Midbrain (tissue), 1 donor: ENCODE measurements around the gene TPRN.

Experiments used
- DNase-seq: peaks from one replicate; lab custom pipeline; 2025; lab: John Stamatoyannopoulos, UW

The TPRN gene

GRCh38 chr9:137206602-137207001 is 6.1 kb upstream of the TPRN start:
- DNase-seq: no peak

- DNase-seq: peak; percentile 94
Measured at GRCh38 chr9:137205126-137206069, 4.9 kb upstream of the TPRN start, which contains the start of the genes NDOR1 and TMEM203. TSS of gene NDOR1 (plus strand) at chr9:137205700. CDS start at chr9:137205778, 78 bp downstream. TSS of gene TMEM203 (minus strand) at chr9:137205648. CDS start at chr9:137205414, 234 bp downstream.

GRCh38 chr9:137204731-137205125 is 4.2 kb upstream of the TPRN start:
- DNase-seq: no peak

GRCh38 chr9:137202966-137203365 is 2.4 kb upstream of the TPRN start:
- DNase-seq: no peak

GRCh38 chr9:137201205-137201868 is 796 bp upstream of the TPRN start:
- DNase-seq: no peak

GRCh38 chr9:137199411-137200121 is 975 bp downstream of the TPRN start:
- no peak for DNase-seq

GRCh38 chr9:137198902-137199283 is 1.6 kb downstream of the TPRN start:
- no peak for DNase-seq

GRCh38 chr9:137198051-137198901 is 2.3 kb downstream of the TPRN start:
- no peak for DNase-seq

- DNase-seq: no peak
Measured at GRCh38 chr9:137195525-137196220, 4.9 kb downstream of the TPRN start.

GRCh38 chr9:137194909-137195308 is 5.6 kb downstream of the TPRN start:
- DNase-seq: no peak

GRCh38 chr9:137194388-137194787 is 6.2 kb downstream of the TPRN start:
- DNase-seq: peak; percentile 92

- no peak for DNase-seq
Measured at GRCh38 chr9:137193771-137194170, 6.8 kb downstream of the TPRN start.

GRCh38 chr9:137192859-137193258 is 7.7 kb downstream of the TPRN start:
- DNase-seq: no peak

- DNase-seq: no peak
Measured at GRCh38 chr9:137192448-137192780, 8.1 kb downstream of the TPRN start.

GRCh38 chr9:137191691-137192447 is 8.7 kb downstream of the TPRN start:
- DNase-seq: peak; percentile 60

- no peak for DNase-seq
Measured at GRCh38 chr9:137191245-137191644, 9.3 kb downstream of the TPRN start.

GRCh38 chr9:137190315-137190856 is 10.2 kb downstream of the TPRN start:
- DNase-seq: no peak

GRCh38 chr9:137189297-137190295 is 10.9 kb downstream of the TPRN start:
- DNase-seq: no peak
